Suppressor macrophage (primary cell): ENCODE measurements around the gene CAMK2G.
A peak's percentile ranks its signal among the peaks of the same experiment; 100 is the strongest.
"Not testable (repeated sequence)": the region's sequence is repeated elsewhere in the genome, so short reads cannot be mapped to it uniquely, and the experiment has no call there.

Experiments used
- DNase-seq, 4 experiments: peaks; one replicate each; pipeline ENCODE4 v3.0.0-alpha.2; 2020 to 2022
- total RNA-seq, 17 experiments: gene quantifications; one replicate each; lab custom pipeline; 2026; ENCODE audit warnings: mixed read lengths in 6 of 17, inconsistent platforms in 3 of 17; lab: John Stamatoyannopoulos, UW

The CAMK2G gene
- total RNA-seq, result 1.9 to 36.8 (median 22.2) reads per million in 17 experiments

- peak; percentile 83 to 94 (median 91) for DNase-seq
Measured at GRCh38 chr10:73874267-73875138, at the start of gene CAMK2G. Gene CAMK2G (minus strand): TSS chr10:73874555. CDS start chr10:73874461, 94 bp downstream.

- no peak for DNase-seq
Measured at GRCh38 chr10:73922864-73923133, 48.4 kb upstream of the CAMK2G start.

- no peak for DNase-seq
Measured at GRCh38 chr10:73922007-73922863, 47.9 kb upstream of the CAMK2G start.

- DNase-seq, result peak; percentile 48 to 73 (median 63)
Measured at GRCh38 chr10:73920089-73920488, 45.7 kb upstream of the CAMK2G start.

- not testable (repeated sequence) for DNase-seq
Measured at GRCh38 chr10:73919481-73919880, 45.1 kb upstream of the CAMK2G start.

- no peak for DNase-seq
Measured at GRCh38 chr10:73917566-73918305, 43.4 kb upstream of the CAMK2G start.

- peak in 2 of 4 experiments; percentile 49 to 57 for DNase-seq
Measured at GRCh38 chr10:73916761-73917470, 42.6 kb upstream of the CAMK2G start.

GRCh38 chr10:73915206-73915851 is 41.0 kb upstream of the CAMK2G start:
- DNase-seq, result no peak

GRCh38 chr10:73914036-73914435 is 39.7 kb upstream of the CAMK2G start:
- no peak for DNase-seq

- no peak for DNase-seq
Measured at GRCh38 chr10:73911553-73912004, 37.2 kb upstream of the CAMK2G start.

GRCh38 chr10:73910764-73911552 is 36.6 kb upstream of the CAMK2G start, which contains the start of gene PLAU:
Gene PLAU (plus strand): TSS chr10:73911132. CDS start chr10:73911556, 424 bp downstream.
- DNase-seq, result peak; percentile 68 to 89 (median 78)

- DNase-seq, result peak in 1 of 4 experiments; percentile 25
Measured at GRCh38 chr10:73910401-73910763, 36.0 kb upstream of the CAMK2G start.

- no peak for DNase-seq
Measured at GRCh38 chr10:73909540-73910115, 35.3 kb upstream of the CAMK2G start.

- peak; percentile 85 to 96 (median 90) for DNase-seq
Measured at GRCh38 chr10:73908853-73909539, 34.6 kb upstream of the CAMK2G start.

GRCh38 chr10:73907841-73908517 is 33.6 kb upstream of the CAMK2G start:
- peak; percentile 91 to 98 (median 94) for DNase-seq

- peak; percentile 87 to 95 (median 90) for DNase-seq
Measured at GRCh38 chr10:73906524-73907447, 32.4 kb upstream of the CAMK2G start.

- DNase-seq, result peak; percentile 55 to 90 (median 74)
Measured at GRCh38 chr10:73905256-73906020, 31.1 kb upstream of the CAMK2G start.
